ENCODE measurements around the gene CHD6. TPM values are rescaled to one million over a fixed set of nuclear protein-coding genes. Genes with fewer than 3 reads are reported as not detected.

Gene CHD6
- total and polyA plus RNA-seq, 2 donors, result 11.8 to 45.7 TPM

- 97% methylated on average over 2 of the region's 2 CpGs for WGBS
- Histone ChIP-seq H3K9me3 (ENCODE audit: control insufficient read depth in 2 of 2, insufficient read depth in 1 of 2, low read length in 1 of 2) (no peaks in the 10 kb centered on the region), H3K4me1 (ENCODE audit: control insufficient read depth in 2 of 2, insufficient read depth in 2 of 2, low read length in 2 of 2) (no peaks in the 10 kb centered on the region), H3K36me3 (ENCODE audit: control insufficient read depth in 2 of 2, insufficient read depth in 2 of 2, low read length in 1 of 2) (peaks cover 63 to 71% of the 10 kb centered on the region in 2 donors), H3K27ac (ENCODE audit: low read depth in 1 of 2, low read length in 1 of 2) (no peak overlapping the region), H3K4me3 (ENCODE audit: low read length in 2 of 2) (no peak overlapping the region), H3K27me3 (ENCODE audit: control insufficient read depth in 2 of 2, insufficient read depth in 1 of 2, low read length in 1 of 2) (no peaks in the 10 kb centered on the region)
- no peak for DNase-seq (ENCODE audit: low read depth in 6 of 9, low spot score in 9 of 9)
These were observed 171.2 kb downstream of the CHD6 start for GRCh38 chr20:41447006-41447405.

GRCh38 chr20:41446456-41446855 lies 171.7 kb downstream of the CHD6 start:
- no peak for DNase-seq (ENCODE audit: low read depth in 6 of 9, low spot score in 9 of 9)
- H3K27me3 ChIP-seq (ENCODE audit: control insufficient read depth in 2 of 2, insufficient read depth in 1 of 2, low read length in 1 of 2), result no peaks in the 10 kb centered on the region
- H3K4me1 ChIP-seq (ENCODE audit: control insufficient read depth in 2 of 2, insufficient read depth in 2 of 2, low read length in 2 of 2), result no peaks in the 10 kb centered on the region
- no peak overlapping the region for H3K4me3 ChIP-seq (ENCODE audit: low read length in 2 of 2)
- H3K9me3 ChIP-seq (ENCODE audit: control insufficient read depth in 2 of 2, insufficient read depth in 1 of 2, low read length in 1 of 2), result no peaks in the 10 kb centered on the region
- WGBS, result 96% methylated on average over 4 of the region's 4 CpGs
- H3K36me3 ChIP-seq (ENCODE audit: control insufficient read depth in 2 of 2, insufficient read depth in 2 of 2, low read length in 1 of 2), result peaks cover 61 to 69% of the 10 kb centered on the region in 2 donors
- H3K27ac ChIP-seq (ENCODE audit: low read depth in 1 of 2, low read length in 1 of 2), result no peak overlapping the region

GRCh38 chr20:41444821-41445220 lies 173.4 kb downstream of the CHD6 start:
- Histone ChIP-seq H3K36me3 (ENCODE audit: control insufficient read depth in 2 of 2, insufficient read depth in 2 of 2, low read length in 1 of 2) (peaks cover 59 to 66% of the 10 kb centered on the region in 2 donors), H3K4me1 (ENCODE audit: control insufficient read depth in 2 of 2, insufficient read depth in 2 of 2, low read length in 2 of 2) (no peaks in the 10 kb centered on the region)

GRCh38 chr20:41443691-41444090 lies 174.5 kb downstream of the CHD6 start:
- Histone ChIP-seq H3K27ac (ENCODE audit: low read depth in 1 of 2, low read length in 1 of 2) (no peak overlapping the region), H3K4me3 (ENCODE audit: low read length in 2 of 2) (no peak overlapping the region), H3K9me3 (ENCODE audit: control insufficient read depth in 2 of 2, insufficient read depth in 1 of 2, low read length in 1 of 2) (no peaks in the 10 kb centered on the region), H3K36me3 (ENCODE audit: control insufficient read depth in 2 of 2, insufficient read depth in 2 of 2, low read length in 1 of 2) (peaks cover 65 to 66% of the 10 kb centered on the region in 2 donors), H3K27me3 (ENCODE audit: control insufficient read depth in 2 of 2, insufficient read depth in 1 of 2, low read length in 1 of 2) (no peaks in the 10 kb centered on the region), H3K4me1 (ENCODE audit: control insufficient read depth in 2 of 2, insufficient read depth in 2 of 2, low read length in 2 of 2) (no peaks in the 10 kb centered on the region)
- DNase-seq (ENCODE audit: low read depth in 6 of 9, low spot score in 9 of 9), result peak in 1 of 9 donors; percentile 16

More at GRCh38 chr20:41444821-41445220, 173.4 kb downstream of the CHD6 start:
- Histone ChIP-seq H3K9me3 (ENCODE audit: control insufficient read depth in 2 of 2, insufficient read depth in 1 of 2, low read length in 1 of 2) (no peaks in the 10 kb centered on the region), H3K27me3 (ENCODE audit: control insufficient read depth in 2 of 2, insufficient read depth in 1 of 2, low read length in 1 of 2) (no peaks in the 10 kb centered on the region), H3K27ac (ENCODE audit: low read depth in 1 of 2, low read length in 1 of 2) (no peak overlapping the region), H3K4me3 (ENCODE audit: low read length in 2 of 2) (no peak overlapping the region)
- no peak for DNase-seq (ENCODE audit: low read depth in 6 of 9, low spot score in 9 of 9)

GRCh38 chr20:41440882-41441281 lies 177.3 kb downstream of the CHD6 start:
- WGBS, result 98% methylated on average over 3 of the region's 3 CpGs
- no peaks in the 10 kb centered on the region for H3K27me3 ChIP-seq (ENCODE audit: control insufficient read depth in 2 of 2, insufficient read depth in 1 of 2, low read length in 1 of 2)
- no peak for DNase-seq (ENCODE audit: low read depth in 6 of 9, low spot score in 9 of 9)
- H3K9me3 ChIP-seq (ENCODE audit: control insufficient read depth in 2 of 2, insufficient read depth in 1 of 2, low read length in 1 of 2), result no peaks in the 10 kb centered on the region
- H3K27ac ChIP-seq (ENCODE audit: low read depth in 1 of 2, low read length in 1 of 2), result no peak overlapping the region
- no peak overlapping the region for H3K4me3 ChIP-seq (ENCODE audit: low read length in 2 of 2)
- no peaks in the 10 kb centered on the region for H3K4me1 ChIP-seq (ENCODE audit: control insufficient read depth in 2 of 2, insufficient read depth in 2 of 2, low read length in 2 of 2)
- peaks cover 51 to 57% of the 10 kb centered on the region in 2 donors for H3K36me3 ChIP-seq (ENCODE audit: control insufficient read depth in 2 of 2, insufficient read depth in 2 of 2, low read length in 1 of 2)

- Histone ChIP-seq H3K4me3 (ENCODE audit: low read length in 2 of 2) (no peak overlapping the region), H3K4me1 (ENCODE audit: control insufficient read depth in 2 of 2, insufficient read depth in 2 of 2, low read length in 2 of 2) (no peaks in the 10 kb centered on the region), H3K36me3 (ENCODE audit: control insufficient read depth in 2 of 2, insufficient read depth in 2 of 2, low read length in 1 of 2) (peaks cover 32 to 52% of the 10 kb centered on the region in 2 donors), H3K27ac (ENCODE audit: low read depth in 1 of 2, low read length in 1 of 2) (peak overlapping the region in 1 of 2 donors; percentile 18), H3K9me3 (ENCODE audit: control insufficient read depth in 2 of 2, insufficient read depth in 1 of 2, low read length in 1 of 2) (no peaks in the 10 kb centered on the region), H3K27me3 (ENCODE audit: control insufficient read depth in 2 of 2, insufficient read depth in 1 of 2, low read length in 1 of 2) (no peaks in the 10 kb centered on the region)
- DNase-seq (ENCODE audit: low read depth in 6 of 9, low spot score in 9 of 9), result no peak
- WGBS, result 73% methylated on average over 2 of the region's 2 CpGs
These were observed 180.3 kb downstream of the CHD6 start for GRCh38 chr20:41437836-41438235.

GRCh38 chr20:41436679-41437078 lies 181.5 kb downstream of the CHD6 start:
- Histone ChIP-seq H3K4me3 (ENCODE audit: low read length in 2 of 2) (no peak overlapping the region), H3K9me3 (ENCODE audit: control insufficient read depth in 2 of 2, insufficient read depth in 1 of 2, low read length in 1 of 2) (no peaks in the 10 kb centered on the region), H3K4me1 (ENCODE audit: control insufficient read depth in 2 of 2, insufficient read depth in 2 of 2, low read length in 2 of 2) (no peaks in the 10 kb centered on the region), H3K27ac (ENCODE audit: low read depth in 1 of 2, low read length in 1 of 2) (no peak overlapping the region), H3K27me3 (ENCODE audit: control insufficient read depth in 2 of 2, insufficient read depth in 1 of 2, low read length in 1 of 2) (no peaks in the 10 kb centered on the region), H3K36me3 (ENCODE audit: control insufficient read depth in 2 of 2, insufficient read depth in 2 of 2, low read length in 1 of 2) (peaks cover 29 to 43% of the 10 kb centered on the region in 2 donors)
- no peak for DNase-seq (ENCODE audit: low read depth in 6 of 9, low spot score in 9 of 9)
- WGBS, result 67% methylated on average over 4 of the region's 4 CpGs

GRCh38 chr20:41433203-41433602 lies 185.0 kb downstream of the CHD6 start:
- H3K27me3 ChIP-seq (ENCODE audit: control insufficient read depth in 2 of 2, insufficient read depth in 1 of 2, low read length in 1 of 2), result no peaks in the 10 kb centered on the region
- no peak overlapping the region for H3K27ac ChIP-seq (ENCODE audit: low read depth in 1 of 2, low read length in 1 of 2)
- no peak for DNase-seq (ENCODE audit: low read depth in 6 of 9, low spot score in 9 of 9)
- H3K9me3 ChIP-seq (ENCODE audit: control insufficient read depth in 2 of 2, insufficient read depth in 1 of 2, low read length in 1 of 2), result no peaks in the 10 kb centered on the region
- no peak overlapping the region for H3K4me3 ChIP-seq (ENCODE audit: low read length in 2 of 2)
- peaks cover 9 to 27% of the 10 kb centered on the region in 2 donors for H3K36me3 ChIP-seq (ENCODE audit: control insufficient read depth in 2 of 2, insufficient read depth in 2 of 2, low read length in 1 of 2)
- H3K4me1 ChIP-seq (ENCODE audit: control insufficient read depth in 2 of 2, insufficient read depth in 2 of 2, low read length in 2 of 2), result peaks cover 5% of the 10 kb centered on the region in 2 donors
- 87% methylated on average over 4 of the region's 4 CpGs for WGBS

- peaks cover 11 to 26% of the 10 kb centered on the region in 2 donors for H3K36me3 ChIP-seq (ENCODE audit: control insufficient read depth in 2 of 2, insufficient read depth in 2 of 2, low read length in 1 of 2)
- no peak overlapping the region for H3K4me3 ChIP-seq (ENCODE audit: low read length in 2 of 2)
- H3K9me3 ChIP-seq (ENCODE audit: control insufficient read depth in 2 of 2, insufficient read depth in 1 of 2, low read length in 1 of 2), result no peaks in the 10 kb centered on the region
- DNase-seq (ENCODE audit: low read depth in 6 of 9, low spot score in 9 of 9), result no peak
- no peak overlapping the region for H3K27ac ChIP-seq (ENCODE audit: low read depth in 1 of 2, low read length in 1 of 2)
- peaks cover 7 to 9% of the 10 kb centered on the region in 2 donors for H3K4me1 ChIP-seq (ENCODE audit: control insufficient read depth in 2 of 2, insufficient read depth in 2 of 2, low read length in 2 of 2)
- H3K27me3 ChIP-seq (ENCODE audit: control insufficient read depth in 2 of 2, insufficient read depth in 1 of 2, low read length in 1 of 2), result no peaks in the 10 kb centered on the region
These were observed 185.4 kb downstream of the CHD6 start for GRCh38 chr20:41432746-41433145.

- Histone ChIP-seq H3K36me3 (ENCODE audit: control insufficient read depth in 2 of 2, insufficient read depth in 2 of 2, low read length in 1 of 2) (peaks cover 23 to 28% of the 10 kb centered on the region in 2 donors), H3K4me3 (ENCODE audit: low read length in 2 of 2) (no peak overlapping the region), H3K4me1 (ENCODE audit: control insufficient read depth in 2 of 2, insufficient read depth in 2 of 2, low read length in 2 of 2) (peaks cover 8 to 10% of the 10 kb centered on the region in 2 donors), H3K27ac (ENCODE audit: low read depth in 1 of 2, low read length in 1 of 2) (peak overlapping the region; percentile 81 to 94), H3K27me3 (ENCODE audit: control insufficient read depth in 2 of 2, insufficient read depth in 1 of 2, low read length in 1 of 2) (no peaks in the 10 kb centered on the region), H3K9me3 (ENCODE audit: control insufficient read depth in 2 of 2, insufficient read depth in 1 of 2, low read length in 1 of 2) (no peaks in the 10 kb centered on the region)
- 43% methylated on average over 3 of the region's 3 CpGs for WGBS
- peak; percentile 15 to 81 (median 54) for DNase-seq (ENCODE audit: low read depth in 6 of 9, low spot score in 9 of 9)
These were observed 189.9 kb downstream of the CHD6 start for GRCh38 chr20:41428285-41428684.
